GM23248 (cell line): Measurements from ENCODE around the gene SLC9A9. TPM values are rescaled to one million over a fixed set of nuclear protein-coding genes. Genes with fewer than 3 reads are reported as not detected.

ENCODE experiments used
- DNase-seq: peaks from one replicate; pipeline ENCODE4 v3.0.0-alpha.2; 2015
- H2AFZ ChIP-seq: fragments of 200-600 bp; sonication (generic); 2 replicates; pipeline ENCODE4 v1.6.1; 2016; ENCODE audit warnings: antibody characterized with exemption
- H3F3A ChIP-seq: fragments of 200-600 bp; sonication (generic); 2 replicates; pipeline ENCODE4 v1.6.1; 2016; ENCODE audit warnings: mild to moderate bottlenecking, antibody characterized with exemption, mixed run types; ENCODE audit not compliant: insufficient read depth
- H3K27ac ChIP-seq: fragments of 200-600 bp; sonication (generic); 2 replicates; pipeline ENCODE4 v1.5.1; 2016; ENCODE audit warnings: mild to moderate bottlenecking
- H3K27me3 ChIP-seq: fragments of 200-600 bp; sonication (generic); replicated peaks from 2 replicates; pipeline ENCODE4 v1.6.1; 2016; ENCODE audit warnings: mild to moderate bottlenecking; ENCODE audit not compliant: insufficient read depth
- H3K36me3 ChIP-seq: fragments of 200-600 bp; sonication (generic); 2 replicates; pipeline ENCODE4 v1.6.1; 2016; ENCODE audit warnings: low read depth, mild to moderate bottlenecking
- H3K4me1 ChIP-seq: fragments of 200-600 bp; sonication (generic); 2 replicates; pipeline ENCODE4 v1.6.1; 2016; ENCODE audit warnings: mild to moderate bottlenecking; ENCODE audit not compliant: insufficient read depth
- H3K4me2 ChIP-seq: fragments of 200-600 bp; sonication (generic); one replicate; pipeline ENCODE4 v1.6.1; 2016; ENCODE audit warnings: mild to moderate bottlenecking; ENCODE audit not compliant: unreplicated experiment
- H3K4me3 ChIP-seq: fragments of 200-600 bp; sonication (generic); 2 replicates; pipeline ENCODE4 v1.5.1; 2016; ENCODE audit warnings: mild to moderate bottlenecking
- H3K79me2 ChIP-seq: fragments of 200-600 bp; sonication (generic); 2 replicates; pipeline ENCODE4 v1.6.1; 2016; ENCODE audit warnings: mild to moderate bottlenecking; ENCODE audit not compliant: insufficient read depth
- H3K9ac ChIP-seq: fragments of 200-600 bp; sonication (generic); 2 replicates; pipeline ENCODE4 v1.6.1; 2016; ENCODE audit warnings: mild to moderate bottlenecking
- H3K9me2 ChIP-seq: fragments of 200-600 bp; sonication (generic); 2 replicates; pipeline ENCODE4 v1.6.1; 2016; ENCODE audit warnings: mixed run types, mild to moderate bottlenecking, moderate library complexity; ENCODE audit not compliant: insufficient read depth
- H3K9me3 ChIP-seq: fragments of 200-600 bp; sonication (generic); one replicate; pipeline ENCODE4 v1.6.1; 2017; ENCODE audit warnings: low read depth
- H4K20me1 ChIP-seq: fragments of 200-600 bp; sonication (generic); 2 replicates; pipeline ENCODE4 v1.6.0; 2016; ENCODE audit not compliant: insufficient read depth
- EZH2 ChIP-seq: fragments of 200-600 bp; sonication (generic); IDR thresholded peaks from 2 replicates; pipeline ENCODE4 v1.6.1; 2018; ENCODE audit warnings: antibody characterized with exemption, mild to moderate bottlenecking; ENCODE audit not compliant: insufficient read depth, poor library complexity, severe bottlenecking
- EZH2phosphoT487 ChIP-seq: fragments of 200-600 bp; sonication (generic); IDR thresholded peaks from 2 replicates; pipeline ENCODE4 v1.6.1; 2018; ENCODE audit warnings: antibody characterized with exemption, moderate library complexity, mild to moderate bottlenecking, low read depth; ENCODE audit not compliant: insufficient read depth
- WGBS, 2 experiments: methylation state at CpG; one replicate each; pipeline ENCODE4 v1.1.6; 2015 to 2017; ENCODE audit warnings: low lambda C conversion rate in 2 of 2, low coverage in 1 of 2; ENCODE audit errors: missing lambda C conversion rate in 2 of 2; 5-methylcytosine and 5-hydroxymethylcytosine counted together
- in situ Hi-C: fragments of 300-500 bp; cut with MboI; formaldehyde crosslinking; loops from 2 replicates; pipeline ENCODE4 v1.15.0; 2020
- polyA plus RNA-seq: library from polyadenylated mRNA; unstranded; fragments of >200 nt; fragmentation: Nextera tagmentation; extraction: Ambion mirVana; gene quantifications from 2 replicates; pipeline ENCODE4 v1.2.1, GENCODE V29; 2016
- total RNA-seq: library from RNA; depleted of rRNA; stranded (reverse); fragments of >200 nt; shearing (Covaris generic); gene quantifications from 2 replicates; pipeline ENCODE4 v1.2.3, GENCODE V29; 2014

The SLC9A9 gene
- total and polyA plus RNA-seq, 2 experiments from 2014 or later: 2.8 to 3.2 TPM

GRCh38 chr3:143464850-143465249 is 383.4 kb downstream of the SLC9A9 start:
- Histone ChIP-seq H3K9me2 (no peaks in the 10 kb centered on the region), H3K36me3 (no peaks in the 10 kb centered on the region), H3K27ac (no peak overlapping the region), H3K9ac (no peak overlapping the region), H3K27me3 (no peaks in the 10 kb centered on the region), H3K4me2 (no peak overlapping the region), H3K9me3 (no peaks in the 10 kb centered on the region), H2AFZ (no peak overlapping the region), H3F3A (no peaks in the 10 kb centered on the region), H3K79me2 (no peaks in the 10 kb centered on the region), H3K4me3 (no peak overlapping the region), H4K20me1 (no peaks in the 10 kb centered on the region), H3K4me1 (no peaks in the 10 kb centered on the region)
- WGBS, 2 experiments: 30 to 35% methylated on average over 2 of the region's 2 CpGs
- in situ Hi-C loops: no loop called here
- TF ChIP-seq EZH2phosphoT487 (no peak), EZH2 (no peak)
- peak; percentile 49 for DNase-seq

GRCh38 chr3:143455480-143455879 is 392.8 kb downstream of the SLC9A9 start:
- Histone ChIP-seq H3F3A (no peaks in the 10 kb centered on the region), H3K79me2 (no peaks in the 10 kb centered on the region), H3K9ac (no peak overlapping the region), H3K27me3 (no peaks in the 10 kb centered on the region), H3K9me3 (no peaks in the 10 kb centered on the region), H3K4me2 (no peak overlapping the region), H3K9me2 (no peaks in the 10 kb centered on the region), H4K20me1 (no peaks in the 10 kb centered on the region), H3K4me3 (no peak overlapping the region), H3K36me3 (no peaks in the 10 kb centered on the region), H3K27ac (no peak overlapping the region), H3K4me1 (no peaks in the 10 kb centered on the region), H2AFZ (no peak overlapping the region)
- TF ChIP-seq EZH2phosphoT487 (no peak), EZH2 (no peak)
- DNase-seq: no peak
- in situ Hi-C loops: no loop called here

GRCh38 chr3:143450632-143451031 is 397.6 kb downstream of the SLC9A9 start:
- Histone ChIP-seq H3K9me3 (no peaks in the 10 kb centered on the region), H3K27ac (no peak overlapping the region), H3K4me2 (no peak overlapping the region), H3K9ac (no peak overlapping the region), H3K9me2 (no peaks in the 10 kb centered on the region), H3K4me1 (peaks cover 1% of the 10 kb centered on the region), H3K27me3 (no peaks in the 10 kb centered on the region), H4K20me1 (no peaks in the 10 kb centered on the region), H3K4me3 (no peak overlapping the region), H3K79me2 (no peaks in the 10 kb centered on the region), H3K36me3 (no peaks in the 10 kb centered on the region), H3F3A (no peaks in the 10 kb centered on the region), H2AFZ (no peak overlapping the region)
- no peak for DNase-seq
- TF ChIP-seq EZH2 (no peak), EZH2phosphoT487 (no peak)
- in situ Hi-C loops: no loop called here
- 60 to 93% methylated on average over 1 of the region's 1 CpG for WGBS, 2 experiments

GRCh38 chr3:143447491-143447890 is 400.8 kb downstream of the SLC9A9 start:
- in situ Hi-C loops: no loop called here
- Histone ChIP-seq H3K9me2 (0 out of 2 replicates have a peak, but pooled peaks cover 3% of the 10 kb centered on the region), H3K4me3 (no peak overlapping the region), H3F3A (peaks cover 6% of the 10 kb centered on the region; the same call in 1 of the 2 replicates), H2AFZ (no peak overlapping the region), H3K4me2 (no peak overlapping the region), H3K9ac (no peak overlapping the region), H3K36me3 (no peaks in the 10 kb centered on the region), H3K9me3 (no peaks in the 10 kb centered on the region), H3K27me3 (no peaks in the 10 kb centered on the region), H3K79me2 (no peaks in the 10 kb centered on the region), H3K27ac (no peak overlapping the region), H4K20me1 (no peaks in the 10 kb centered on the region), H3K4me1 (peaks cover 31% of the 10 kb centered on the region)
- no peak for DNase-seq
- WGBS, 2 experiments: 85 to 86% methylated on average over 5 of the region's 5 CpGs
- TF ChIP-seq EZH2: no peak
- no peak for TF ChIP-seq EZH2phosphoT487

- Histone ChIP-seq H3K79me2 (no peaks in the 10 kb centered on the region), H3K4me3 (no peak overlapping the region), H3K9me3 (no peaks in the 10 kb centered on the region), H3K4me1 (peaks cover 31% of the 10 kb centered on the region), H3K36me3 (no peaks in the 10 kb centered on the region), H3K27ac (no peak overlapping the region), H3K27me3 (no peaks in the 10 kb centered on the region), H4K20me1 (no peaks in the 10 kb centered on the region), H3F3A (peaks cover 6% of the 10 kb centered on the region; the same call in 1 of the 2 replicates), H3K9me2 (0 out of 2 replicates have a peak, but pooled peaks cover 6% of the 10 kb centered on the region), H3K9ac (no peak overlapping the region), H2AFZ (peak overlapping the region; percentile 71; the same call in 1 of the 2 replicates), H3K4me2 (no peak overlapping the region)
- in situ Hi-C loops: no loop called here
- TF ChIP-seq EZH2: no peak
- no peak for TF ChIP-seq EZH2phosphoT487
- WGBS, 2 experiments: 48 to 55% methylated on average over 2 of the region's 2 CpGs
- peak; percentile 58 for DNase-seq
These were observed 403.1 kb downstream of the SLC9A9 start for GRCh38 chr3:143445118-143445517.
